Activated T-cell treated with anti-CD3 and anti-CD28 coated beads for 24 hours (primary cell): ENCODE measurements around the gene CASZ1.

Experiments
- DNase-seq: peaks from one replicate; pipeline ENCODE4 v3.0.0-alpha.2; 2020; ENCODE audit warnings: low read depth

Gene CASZ1

GRCh38 chr1:10651793-10652192, 144.7 kb downstream of the CASZ1 start:
- no peak for DNase-seq

DNA sequence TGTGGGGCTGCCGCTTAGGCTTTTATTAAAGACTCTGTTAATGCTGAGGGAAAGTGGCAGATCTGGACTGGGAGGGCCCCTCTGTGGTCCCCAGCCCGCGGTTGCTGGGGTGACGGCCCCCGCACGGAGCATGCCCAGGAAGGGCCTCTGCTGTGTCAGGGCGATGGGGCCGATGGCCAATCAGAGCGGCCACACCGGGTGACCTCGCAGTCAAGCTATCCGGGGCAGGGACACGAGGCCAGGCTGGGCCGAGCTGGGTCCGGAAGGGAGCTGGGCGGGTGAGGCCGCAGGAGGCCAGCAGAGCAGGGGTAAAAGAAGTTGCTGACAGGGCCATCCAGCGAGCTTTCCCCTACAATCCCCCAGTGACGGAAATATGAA, 145.1 kb downstream of the CASZ1 start:
- DNase-seq, result no peak

GRCh38 chr1:10650556-10651388, 145.7 kb downstream of the CASZ1 start:
- no peak for DNase-seq

- no peak for DNase-seq
Observed at GRCh38 chr1:10649517-10650201, 146.8 kb downstream of the CASZ1 start.

- DNase-seq, result no peak
Observed at GRCh38 chr1:10648689-10649516, 147.5 kb downstream of the CASZ1 start.

DNA sequence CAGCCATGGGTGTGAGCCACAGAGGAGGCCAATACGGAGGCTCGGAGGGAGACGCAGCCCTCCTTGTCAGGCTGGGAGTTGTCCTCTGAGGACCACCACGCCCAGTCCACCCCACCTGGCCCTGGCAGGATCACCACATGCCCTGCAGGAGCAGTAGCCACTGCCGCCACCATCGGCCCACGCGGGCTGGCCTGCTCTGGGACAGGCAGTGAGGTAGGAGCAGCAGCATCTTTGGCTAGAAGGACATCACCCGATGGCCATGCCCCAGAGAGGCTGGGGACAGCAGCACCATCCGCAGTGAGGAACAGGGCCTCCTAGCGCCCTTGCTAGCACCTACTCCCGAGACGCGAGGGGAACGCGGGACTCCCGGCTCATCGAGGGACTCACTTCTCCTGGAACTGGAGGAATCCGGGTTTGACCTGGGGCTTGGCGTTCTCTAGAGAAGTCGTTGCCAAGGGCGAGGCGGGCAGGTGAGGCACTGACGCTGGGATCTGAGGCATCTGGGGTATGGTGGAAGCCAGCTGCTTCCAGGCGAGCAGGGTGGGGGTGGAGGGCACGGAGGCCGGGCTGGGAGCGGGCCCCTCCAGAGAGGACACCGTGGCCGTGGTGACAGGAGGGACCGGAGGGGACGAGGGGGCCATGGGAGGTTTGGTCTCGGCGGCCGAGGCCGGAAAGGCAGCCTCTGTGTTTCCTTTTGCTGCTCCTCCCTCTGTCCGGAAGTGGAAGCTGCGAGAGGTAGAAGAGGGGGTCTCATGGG, 148.9 kb downstream of the CASZ1 start:
- no peak for DNase-seq

GRCh38 chr1:10646347-10646861, 150.0 kb downstream of the CASZ1 start:
- DNase-seq, result no peak

- no peak for DNase-seq
Observed at GRCh38 chr1:10644307-10645128, 151.9 kb downstream of the CASZ1 start.

DNA sequence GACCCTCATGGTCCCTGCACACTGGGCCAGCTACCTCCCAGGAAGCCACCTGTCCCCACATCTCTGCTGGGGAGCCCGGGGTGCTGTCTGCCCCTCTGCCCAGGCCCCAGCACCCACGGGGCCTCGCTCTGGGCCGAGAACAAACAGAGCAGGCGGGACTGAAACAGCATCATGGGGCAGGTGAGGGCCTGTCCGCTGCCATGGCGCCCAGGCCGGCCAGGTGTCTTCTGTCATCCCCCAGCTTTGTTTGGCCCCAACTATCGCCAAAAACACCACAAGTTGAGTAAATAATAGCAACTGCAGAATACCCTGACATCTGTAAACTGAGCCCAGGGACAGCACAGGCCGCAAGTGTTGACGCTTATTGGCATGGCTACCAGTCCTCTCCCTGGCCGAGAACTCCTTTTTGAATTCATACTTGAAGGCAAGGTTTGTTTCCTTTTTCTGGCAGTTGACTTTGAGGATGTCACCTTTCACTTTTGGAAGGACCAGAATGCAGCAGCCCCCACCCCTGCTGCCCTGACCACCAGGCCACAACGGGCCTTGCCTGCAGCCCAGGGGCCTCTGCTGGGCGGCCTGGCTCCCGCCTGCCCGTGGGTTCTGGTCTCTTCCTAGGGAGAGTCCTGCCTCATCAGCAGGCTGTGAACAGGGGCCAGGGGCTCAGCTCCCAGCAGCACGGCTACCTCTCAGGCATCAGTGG, 152.7 kb downstream of the CASZ1 start:
- no peak for DNase-seq

DNA sequence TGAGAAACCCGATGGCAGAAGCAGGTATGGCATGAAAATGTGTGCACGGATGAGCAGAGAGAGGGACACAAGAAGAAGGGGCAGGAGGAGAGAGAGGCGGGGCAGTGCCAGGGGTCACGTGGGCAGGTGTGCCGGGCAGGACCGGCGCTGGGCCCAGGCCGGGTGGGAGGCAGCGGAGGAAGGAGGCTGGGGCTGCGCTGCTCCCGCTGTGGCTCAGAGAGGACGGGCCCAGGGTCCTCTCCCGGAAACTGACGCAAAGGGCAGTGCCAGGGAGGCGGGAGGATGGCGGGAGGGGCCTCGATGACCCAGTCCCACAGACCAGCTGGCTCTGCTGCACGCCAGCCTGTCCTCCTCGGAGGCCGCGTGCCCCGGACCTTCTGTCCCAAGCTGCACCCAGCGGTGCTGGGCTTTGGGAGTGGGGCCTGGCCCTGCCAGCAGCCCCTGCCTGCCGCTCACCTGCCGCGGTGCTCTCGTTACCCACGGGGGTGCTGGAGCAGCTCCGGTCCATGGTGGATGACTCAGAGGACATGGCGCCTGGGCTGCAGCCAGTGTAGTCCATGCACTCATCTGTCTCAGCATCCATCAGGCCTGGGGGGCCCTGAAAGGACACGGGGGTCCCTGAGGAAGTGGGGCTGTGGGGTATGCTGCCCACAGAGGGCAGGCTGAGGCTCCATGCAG, 153.9 kb downstream of the CASZ1 start:
- DNase-seq, result no peak

DNA sequence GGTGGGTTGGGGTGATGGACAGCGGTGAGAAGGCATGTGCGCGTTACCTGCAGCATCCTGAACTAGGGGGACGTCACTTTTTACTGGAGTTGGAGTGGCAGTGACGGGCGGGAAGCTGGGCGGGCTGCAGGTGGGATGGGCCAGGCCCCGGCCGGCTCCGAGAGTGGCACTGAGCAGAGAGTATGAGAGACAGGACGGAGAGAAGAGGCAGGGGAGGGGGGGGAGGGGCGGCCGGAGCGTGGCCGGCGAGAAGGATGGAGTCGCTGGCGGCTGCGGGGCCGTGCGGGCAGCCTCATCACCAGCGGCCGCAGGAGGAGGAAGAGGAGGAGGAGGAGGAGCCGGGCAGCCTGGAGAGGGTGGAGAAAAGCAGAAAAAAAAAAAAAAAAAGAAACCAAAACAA, 154.5 kb downstream of the CASZ1 start:
- DNase-seq, result no peak

DNA sequence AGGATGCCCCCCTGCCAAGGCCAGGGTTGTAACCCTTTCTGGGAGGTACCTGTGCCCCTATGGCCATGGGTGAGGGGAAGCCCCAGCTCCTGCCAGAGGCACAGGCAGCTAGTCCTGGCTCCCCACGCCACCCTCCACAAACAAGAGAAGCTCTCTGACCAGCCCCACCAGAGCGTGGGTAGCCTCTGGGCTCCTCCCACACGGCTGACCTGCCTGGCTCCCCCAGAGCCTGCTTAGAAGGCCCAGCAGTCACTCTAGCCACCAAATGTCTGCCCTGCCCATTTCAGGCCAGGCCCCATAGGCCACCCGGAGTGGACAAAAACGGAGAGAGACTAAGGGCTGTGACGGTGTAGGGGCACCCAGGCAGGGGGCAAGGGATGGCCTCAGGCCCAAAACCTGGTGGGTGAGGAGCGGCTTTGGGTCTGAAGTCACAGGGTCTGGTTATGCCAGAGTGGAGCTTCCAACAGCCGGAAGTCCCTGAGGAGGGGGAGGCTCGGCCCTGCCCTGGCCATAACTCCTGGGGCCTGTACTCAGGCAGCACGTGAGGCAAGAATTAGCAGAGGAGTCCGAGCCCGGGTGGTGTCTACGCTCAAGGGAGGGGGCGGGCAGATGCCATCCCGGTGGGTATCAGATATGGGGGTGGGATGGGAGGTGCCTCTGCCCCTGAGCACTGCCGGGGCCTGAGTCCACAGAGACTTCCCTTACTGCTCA, 155.4 kb downstream of the CASZ1 start:
- no peak for DNase-seq

DNA sequence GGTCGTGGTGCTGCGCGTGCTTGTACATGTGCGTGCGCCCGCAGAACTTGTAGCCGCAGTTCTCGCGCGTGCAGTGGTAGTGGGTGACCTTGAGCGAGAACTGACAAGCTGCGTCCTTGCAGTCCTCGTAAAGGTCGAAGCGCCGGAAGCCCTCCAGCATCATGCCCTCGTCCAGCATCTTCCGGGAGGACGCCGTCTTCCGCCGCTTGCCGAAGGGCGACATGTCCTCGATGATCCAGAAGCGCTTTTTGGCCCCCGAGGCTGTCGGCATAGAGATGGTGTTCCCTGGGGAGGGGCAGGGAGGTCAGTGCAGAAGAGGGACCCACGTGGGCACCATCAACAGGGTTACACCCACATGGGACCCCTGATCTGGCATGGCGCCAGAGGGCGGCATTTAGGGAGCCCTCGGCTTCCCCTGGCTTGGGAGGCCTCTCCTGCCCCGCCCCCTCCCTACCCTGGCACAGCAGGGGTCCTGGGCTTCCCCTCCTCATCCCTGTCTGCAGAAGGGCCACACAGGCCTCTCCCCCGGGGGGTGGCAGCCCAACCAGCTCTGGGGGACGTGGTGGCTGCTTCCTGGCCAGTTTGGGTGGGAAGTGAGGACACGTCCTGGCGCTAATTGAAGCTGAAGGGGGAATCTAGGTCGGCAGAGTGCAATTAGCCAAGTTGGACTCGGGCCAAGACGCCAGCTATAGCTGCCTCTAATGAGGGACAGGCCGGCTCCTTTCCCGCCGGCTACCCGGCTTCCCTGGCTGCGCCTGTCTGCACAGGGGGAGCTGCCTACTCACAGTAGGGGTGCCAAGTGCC, 156.5 kb downstream of the CASZ1 start:
- DNase-seq, result no peak

DNA sequence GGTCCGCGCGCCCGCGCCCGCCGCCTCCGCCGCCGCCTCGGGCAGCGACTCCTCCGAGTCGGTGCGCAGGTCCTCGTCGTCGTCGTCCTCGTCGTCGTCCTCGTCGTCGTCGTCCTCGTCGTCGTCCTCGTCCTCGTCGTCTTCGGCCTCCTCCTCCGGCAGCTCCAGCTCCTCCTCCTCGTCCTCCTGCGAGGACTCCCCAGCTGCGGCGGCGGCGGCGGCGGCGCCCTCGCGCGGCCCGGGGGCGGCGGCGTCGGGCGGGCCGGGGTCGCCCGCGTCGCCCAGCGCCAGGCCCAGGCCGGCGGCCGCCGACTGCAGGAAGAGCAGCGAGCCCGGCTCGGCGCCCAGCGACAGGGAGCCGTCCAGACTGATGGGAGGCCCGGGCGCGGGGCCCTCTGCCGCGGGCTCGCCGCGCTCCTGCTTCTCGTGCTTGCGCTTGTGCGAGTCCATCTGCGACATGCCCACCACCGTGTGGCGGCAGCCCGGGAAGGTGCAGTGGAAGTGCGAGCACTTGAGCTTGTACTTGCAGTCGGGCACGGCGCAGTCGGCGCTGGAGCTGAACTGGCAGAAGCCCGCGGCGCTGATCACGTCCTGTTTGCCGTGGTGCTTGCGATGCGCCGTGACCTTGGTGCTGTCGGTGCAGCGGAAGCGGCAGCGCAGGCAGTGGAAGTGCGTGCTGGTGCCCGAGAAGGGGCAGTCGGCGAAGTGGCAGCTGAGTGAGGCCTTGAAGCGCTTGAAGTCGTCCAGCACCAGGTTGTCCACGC, 157.3 kb downstream of the CASZ1 start:
- DNase-seq, result no peak

DNA sequence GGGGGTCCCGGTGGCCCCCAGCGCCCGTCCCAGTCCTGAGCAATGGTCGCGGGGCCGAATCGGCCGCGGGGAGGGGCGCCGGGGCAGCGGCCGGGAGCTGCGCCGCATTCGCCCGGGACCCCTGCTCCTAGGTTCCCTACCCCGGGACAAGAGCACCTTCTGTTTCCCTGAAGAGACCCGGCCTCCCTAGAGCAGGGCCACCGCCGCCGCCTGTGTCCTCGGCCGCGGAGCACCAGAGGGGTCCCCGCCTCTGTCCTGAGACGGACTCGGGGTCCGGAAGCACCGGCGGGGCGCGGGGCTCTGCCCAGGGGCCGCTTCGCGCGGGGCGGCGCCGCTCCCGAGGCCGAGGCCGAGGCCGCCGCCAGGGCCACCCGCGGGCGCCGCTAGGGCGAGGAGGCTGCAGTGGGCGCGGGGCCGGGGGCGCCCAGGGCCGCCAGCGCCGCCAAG, 157.9 kb downstream of the CASZ1 start:
- DNase-seq, result no peak

GRCh38 chr1:10637834-10638558, 158.4 kb downstream of the CASZ1 start:
- no peak for DNase-seq

DNA sequence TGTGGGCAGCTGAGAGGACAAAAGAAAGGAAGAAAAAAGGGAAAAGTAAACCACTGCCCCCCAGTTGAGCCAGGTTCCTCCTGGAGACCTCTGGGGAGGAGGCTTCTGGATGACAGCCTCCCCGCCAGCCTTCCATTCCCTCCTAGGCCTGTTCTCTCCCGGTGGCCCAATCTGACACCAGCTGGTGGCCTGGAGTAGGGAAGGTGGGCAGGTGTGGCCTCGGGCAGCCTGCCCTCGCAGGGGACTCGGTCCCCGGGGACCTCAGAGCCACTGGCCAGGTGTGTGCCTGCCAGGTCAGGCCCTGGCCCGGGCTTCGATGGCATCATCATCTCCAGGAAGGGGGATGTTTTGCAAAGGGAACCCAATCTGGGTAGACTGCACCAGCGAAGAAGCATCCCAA, 159.0 kb downstream of the CASZ1 start:
- no peak for DNase-seq
